Endodermal cell (in vitro differentiated cells): Measurements from ENCODE around the gene ERGIC3. TPM values are rescaled to one million over a fixed set of nuclear protein-coding genes. Genes with fewer than 3 reads are reported as not detected.

Experiments
- DNase-seq: peaks from one replicate; pipeline ENCODE4 v3.0.0-alpha.2; 2017
- H3K27ac ChIP-seq: 2 replicates; pipeline ENCODE4 v1.5.1; 2013; ENCODE audit warnings: mild to moderate bottlenecking, low read depth, low read length, moderate library complexity
- H3K27me3 ChIP-seq: 2 replicates; pipeline ENCODE4 v1.6.1; 2013; ENCODE audit warnings: mild to moderate bottlenecking, low read length, moderate library complexity; ENCODE audit not compliant: insufficient read depth, control insufficient read depth, poor library complexity, severe bottlenecking
- H3K36me3 ChIP-seq: 2 replicates; pipeline ENCODE4 v1.7.0; 2013; ENCODE audit warnings: mild to moderate bottlenecking, low read length, moderate library complexity; ENCODE audit not compliant: control insufficient read depth, insufficient read depth
- H3K4me1 ChIP-seq: one replicate; pipeline ENCODE4 v1.7.0; 2013; ENCODE audit warnings: low read length; ENCODE audit not compliant: control insufficient read depth, insufficient read depth
- H3K4me3 ChIP-seq: 2 replicates; pipeline ENCODE4 v1.5.1; 2013; ENCODE audit warnings: mild to moderate bottlenecking, low read length, moderate library complexity
- H3K9ac ChIP-seq: 2 replicates; pipeline ENCODE4 v1.6.1; 2013; ENCODE audit warnings: mild to moderate bottlenecking, low read length, moderate library complexity; ENCODE audit not compliant: poor library complexity, severe bottlenecking; ENCODE audit errors: extremely low read depth
- H3K9me3 ChIP-seq: 2 replicates; pipeline ENCODE4 v1.6.1; 2013; ENCODE audit warnings: mild to moderate bottlenecking, low read length, moderate library complexity; ENCODE audit not compliant: control insufficient read depth
- H3K27ac Mint-ChIP-seq: 2 replicates; pipeline ENCODE4 v1.8.0; 2020; ENCODE audit warnings: mixed read lengths
- H3K27me3 Mint-ChIP-seq: 2 replicates; pipeline ENCODE4 v1.8.0; 2021; ENCODE audit warnings: mild to moderate bottlenecking, mixed read lengths; ENCODE audit not compliant: insufficient read depth
- H3K36me3 Mint-ChIP-seq: 2 replicates; pipeline ENCODE4 v1.8.0; 2020; ENCODE audit warnings: low read depth, mixed read lengths
- H3K4me1 Mint-ChIP-seq: 2 replicates; pipeline ENCODE4 v1.8.0; 2020; ENCODE audit warnings: mixed read lengths
- H3K4me3 Mint-ChIP-seq: 2 replicates; pipeline ENCODE4 v1.8.0; 2020; ENCODE audit warnings: mild to moderate bottlenecking, moderate library complexity, mixed read lengths
- H3K9me3 Mint-ChIP-seq: 2 replicates; pipeline ENCODE4 v1.8.0; 2020; ENCODE audit warnings: mild to moderate bottlenecking, mixed read lengths
- WGBS, 2 experiments: methylation state at CpG; one replicate each; pipeline versions ENCODE4 v1.1.5 to v1.1.7; 2013; ENCODE audit warnings: missing lambda C conversion rate in 2 of 2, mixed read lengths in 1 of 2; ENCODE audit not compliant: insufficient coverage in 1 of 2, insufficient read length in 1 of 2; 5-methylcytosine and 5-hydroxymethylcytosine counted together
- total RNA-seq, 2 donors: library from RNA; stranded (reverse); fragmentation: NEBNext Ultra II Directional in 1 of 2; extraction: Animal tissue kit (Norgen Biotek cat#: 25700) in 1 of 2; gene quantifications; 2 replicates in 1 of 2; 3 replicates in 1 of 2; pipeline ENCODE4 v1.2.1, GENCODE V29; 2021
- TF ChIP-seq, protein P1 (sequence below): fragments of 200-600 bp; sonication (generic); conservative IDR thresholded peaks from 2 replicates; pipeline ENCODE4 v1.5.0; 2021; ENCODE audit warnings: antibody characterized with exemption, mild to moderate bottlenecking

The ERGIC3 gene
- total RNA-seq, 2 donors from 2014 or later = 217 to 230 TPM

DNA sequence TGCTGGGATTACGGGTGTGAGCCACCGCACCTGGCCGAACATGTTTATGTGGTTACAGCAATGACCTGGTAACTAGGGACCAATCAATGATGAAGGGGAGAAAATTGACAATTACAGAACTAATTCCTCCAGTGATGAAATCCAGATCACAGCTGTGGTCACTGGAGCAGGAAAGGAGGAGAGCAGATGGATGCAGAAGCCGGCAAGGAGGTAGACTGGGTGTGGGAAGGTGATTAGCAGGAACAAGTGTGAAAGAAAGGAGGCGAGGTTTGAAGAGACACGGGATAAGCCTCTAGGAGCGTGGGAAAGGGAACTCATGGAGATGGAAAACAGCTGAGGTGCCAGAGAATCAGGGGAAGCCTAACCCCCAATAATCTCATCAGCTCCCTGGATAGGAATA lies 56.6 kb downstream of the ERGIC3 start:
- TF ChIP-seq, protein P1, sequence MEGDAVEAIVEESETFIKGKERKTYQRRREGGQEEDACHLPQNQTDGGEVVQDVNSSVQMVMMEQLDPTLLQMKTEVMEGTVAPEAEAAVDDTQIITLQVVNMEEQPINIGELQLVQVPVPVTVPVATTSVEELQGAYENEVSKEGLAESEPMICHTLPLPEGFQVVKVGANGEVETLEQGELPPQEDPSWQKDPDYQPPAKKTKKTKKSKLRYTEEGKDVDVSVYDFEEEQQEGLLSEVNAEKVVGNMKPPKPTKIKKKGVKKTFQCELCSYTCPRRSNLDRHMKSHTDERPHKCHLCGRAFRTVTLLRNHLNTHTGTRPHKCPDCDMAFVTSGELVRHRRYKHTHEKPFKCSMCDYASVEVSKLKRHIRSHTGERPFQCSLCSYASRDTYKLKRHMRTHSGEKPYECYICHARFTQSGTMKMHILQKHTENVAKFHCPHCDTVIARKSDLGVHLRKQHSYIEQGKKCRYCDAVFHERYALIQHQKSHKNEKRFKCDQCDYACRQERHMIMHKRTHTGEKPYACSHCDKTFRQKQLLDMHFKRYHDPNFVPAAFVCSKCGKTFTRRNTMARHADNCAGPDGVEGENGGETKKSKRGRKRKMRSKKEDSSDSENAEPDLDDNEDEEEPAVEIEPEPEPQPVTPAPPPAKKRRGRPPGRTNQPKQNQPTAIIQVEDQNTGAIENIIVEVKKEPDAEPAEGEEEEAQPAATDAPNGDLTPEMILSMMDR = no peak
- peaks cover 50% of the 10 kb centered on the region for H3K27me3 ChIP-seq
- H3K4me1 ChIP-seq = no peaks in the 10 kb centered on the region
- no peaks in the 10 kb centered on the region for H3K36me3 ChIP-seq
- no peaks in the 10 kb centered on the region for H3K9me3 ChIP-seq
- Mint-ChIP-seq H3K4me1 (peaks cover 5% of the 10 kb centered on the region), H3K27me3 (peaks cover 68% of the 10 kb centered on the region), H3K36me3 (no peaks in the 10 kb centered on the region), H3K9me3 (no peaks in the 10 kb centered on the region), H3K4me3 (no peak overlapping the region), H3K27ac (no peak overlapping the region)
- H3K27ac ChIP-seq = no peak overlapping the region
- H3K9ac ChIP-seq = no peak overlapping the region
- DNase-seq = no peak
- no peak overlapping the region for H3K4me3 ChIP-seq
- WGBS, 2 experiments = 86 to 90% methylated on average over 7 of the region's 7 CpGs

DNA sequence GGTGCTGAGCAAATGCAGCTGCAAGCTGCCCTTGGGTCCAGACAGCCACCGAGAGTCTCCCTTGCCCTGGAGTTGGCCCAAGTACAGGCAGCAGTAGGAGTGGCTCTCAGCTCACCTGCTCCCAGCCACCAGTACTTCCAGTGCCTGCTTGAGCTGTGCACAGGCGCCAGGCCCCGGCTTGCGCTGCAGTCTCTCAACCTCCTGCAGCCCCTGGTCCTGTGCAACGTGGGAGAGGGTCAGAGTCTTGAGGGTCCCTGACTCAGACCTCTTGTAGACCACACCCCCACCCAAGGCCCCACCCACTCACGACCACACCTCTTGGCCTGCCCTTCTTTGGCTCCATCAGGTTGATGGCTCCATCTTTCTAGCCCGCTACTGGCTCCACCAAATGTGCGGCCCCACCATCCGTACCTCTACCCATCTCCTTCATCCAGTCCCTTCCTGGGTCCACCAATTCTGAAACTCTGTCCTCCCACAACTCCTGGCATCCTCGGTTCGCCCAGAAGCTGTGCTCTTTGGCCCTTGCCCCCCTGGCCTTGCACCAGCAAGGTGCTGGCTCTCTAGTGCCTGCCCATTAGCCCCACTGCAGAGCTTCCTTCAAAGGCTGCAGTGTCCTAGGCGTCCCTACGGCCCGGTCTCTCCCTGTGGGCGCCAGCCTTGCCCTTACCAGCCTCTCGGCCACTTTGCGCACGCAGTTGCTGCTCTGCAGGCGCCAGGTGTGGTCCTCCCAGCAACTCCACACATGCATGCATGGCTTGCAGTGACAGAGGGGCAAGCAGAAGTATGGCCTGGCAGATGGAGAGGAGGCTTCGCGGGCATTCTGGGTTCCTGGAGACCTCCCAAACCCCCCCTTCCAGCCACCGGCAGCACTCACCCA lies 57.3 kb downstream of the ERGIC3 start:
- H3K27ac Mint-ChIP-seq = no peak overlapping the region
- WGBS, 2 experiments = 88 to 90% methylated on average over 16 to 22 of the region's 22 CpGs
- H3K4me1 Mint-ChIP-seq = peaks cover 5% of the 10 kb centered on the region
- H3K9me3 Mint-ChIP-seq = no peaks in the 10 kb centered on the region
- DNase-seq = no peak
- Histone ChIP-seq H3K9me3 (no peaks in the 10 kb centered on the region), H3K27me3 (peaks cover 56% of the 10 kb centered on the region), H3K4me1 (no peaks in the 10 kb centered on the region), H3K27ac (no peak overlapping the region), H3K36me3 (no peaks in the 10 kb centered on the region), H3K4me3 (no peak overlapping the region), H3K9ac (no peak overlapping the region)
- TF ChIP-seq, protein P1 = no peak
- peaks cover 75% of the 10 kb centered on the region for H3K27me3 Mint-ChIP-seq
- no peak overlapping the region for H3K4me3 Mint-ChIP-seq
- H3K36me3 Mint-ChIP-seq = no peaks in the 10 kb centered on the region

DNA sequence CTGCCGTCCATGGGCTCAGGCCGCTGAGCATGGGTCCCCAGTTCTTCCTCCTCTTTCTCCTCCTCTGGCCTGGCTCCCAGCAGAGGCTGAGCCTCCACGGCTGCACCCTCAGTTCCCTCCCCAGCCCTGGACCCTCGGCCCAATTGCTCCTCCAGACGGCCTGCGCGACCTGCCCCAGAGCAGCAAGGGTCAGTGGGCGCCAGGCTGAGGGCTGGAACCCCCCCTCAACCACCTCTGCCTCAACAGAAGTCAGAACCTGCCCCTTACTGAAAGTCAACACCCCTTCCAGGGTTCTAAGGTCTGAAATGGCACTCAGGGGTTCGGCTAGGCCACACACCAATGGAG lies 57.9 kb downstream of the ERGIC3 start:
- Mint-ChIP-seq H3K36me3 (no peaks in the 10 kb centered on the region), H3K27me3 (peaks cover 77% of the 10 kb centered on the region), H3K4me1 (peaks cover 6% of the 10 kb centered on the region), H3K4me3 (no peak overlapping the region), H3K9me3 (no peaks in the 10 kb centered on the region), H3K27ac (no peak overlapping the region)
- no peak overlapping the region for H3K4me3 ChIP-seq
- H3K9ac ChIP-seq = no peak overlapping the region
- H3K27me3 ChIP-seq = peaks cover 58% of the 10 kb centered on the region
- no peaks in the 10 kb centered on the region for H3K36me3 ChIP-seq
- 93 to 100% methylated on average over 4 to 9 of the region's 9 CpGs for WGBS, 2 experiments
- DNase-seq = no peak
- no peaks in the 10 kb centered on the region for H3K4me1 ChIP-seq
- no peaks in the 10 kb centered on the region for H3K9me3 ChIP-seq
- no peak overlapping the region for H3K27ac ChIP-seq
- TF ChIP-seq, protein P1 = no peak
